ENCODE data around the gene SSR2.

The SSR2 gene

GRCh38 chr1:156021954-156022353 is 1.2 kb upstream of the SSR2 start:
- TF ChIP-seq EZH2phosphoT487 (IDR thresholded peaks at IDR 0.05; ENCODE audit: borderline replicate concordance, low read length) (no peak), CTCF (IDR thresholded peaks at IDR 0.05; ENCODE audit: low read depth, low read length, poor library complexity, severe bottlenecking) (no peak)

GRCh38 chr1:156021093-156021428 is 310 bp upstream of the SSR2 start:
- Histone ChIP-seq H3K36me3 (ENCODE audit: control insufficient read depth, low read length) (peaks cover 33% of the 10 kb centered on the region), H3K4me3 (ENCODE audit: low read length) (peak overlapping the region; percentile 91), H3K27ac (ENCODE audit: low read depth, low read length) (no peak overlapping the region), H3K79me2 (ENCODE audit: control insufficient read depth, low read length) (peaks cover 31% of the 10 kb centered on the region), H3K27me3 (ENCODE audit: control insufficient read depth, low read length) (no peaks in the 10 kb centered on the region), H3K4me2 (ENCODE audit: low read length) (peak overlapping the region; percentile 95), H4K20me1 (ENCODE audit: control insufficient read depth, insufficient read depth, low read depth, low read length) (no peaks in the 10 kb centered on the region), H3F3A (ENCODE audit: control insufficient read depth, insufficient read depth) (no peaks in the 10 kb centered on the region), H3K9me2 (replicated peaks; ENCODE audit: control insufficient read depth, low read length) (no peaks in the 10 kb centered on the region), H3K4me1 (ENCODE audit: control insufficient read depth, low read length) (peaks cover 21% of the 10 kb centered on the region), H3K9me3 (ENCODE audit: control insufficient read depth, insufficient read depth, low read length) (no peaks in the 10 kb centered on the region)
- TF ChIP-seq CTCF (IDR thresholded peaks at IDR 0.05; ENCODE audit: low read depth, low read length, poor library complexity, severe bottlenecking) (no peak), EZH2phosphoT487 (IDR thresholded peaks at IDR 0.05; ENCODE audit: borderline replicate concordance, low read length) (no peak)

More at GRCh38 chr1:156021954-156022353, 1.2 kb upstream of the SSR2 start:
- no peaks in the 10 kb centered on the region for H4K20me1 ChIP-seq (ENCODE audit: control insufficient read depth, insufficient read depth, low read depth, low read length)
- no peaks in the 10 kb centered on the region for H3F3A ChIP-seq (ENCODE audit: control insufficient read depth, insufficient read depth)
- H3K4me2 ChIP-seq (ENCODE audit: low read length) = no peak overlapping the region
- H3K9me2 ChIP-seq (replicated peaks; ENCODE audit: control insufficient read depth, low read length) = no peaks in the 10 kb centered on the region
- no peaks in the 10 kb centered on the region for H3K9me3 ChIP-seq (ENCODE audit: control insufficient read depth, insufficient read depth, low read length)
- H3K36me3 ChIP-seq (ENCODE audit: control insufficient read depth, low read length) = peaks cover 28% of the 10 kb centered on the region
- peaks cover 22% of the 10 kb centered on the region for H3K4me1 ChIP-seq (ENCODE audit: control insufficient read depth, low read length)
- H3K4me3 ChIP-seq (ENCODE audit: low read length) = no peak overlapping the region
- no peak overlapping the region for H3K27ac ChIP-seq (ENCODE audit: low read depth, low read length)
- H3K79me2 ChIP-seq (ENCODE audit: control insufficient read depth, low read length) = peaks cover 31% of the 10 kb centered on the region
- no peaks in the 10 kb centered on the region for H3K27me3 ChIP-seq (ENCODE audit: control insufficient read depth, low read length)

GRCh38 chr1:156019946-156020292 is 832 bp downstream of the SSR2 start:
- Histone ChIP-seq H3F3A (ENCODE audit: control insufficient read depth, insufficient read depth) (no peaks in the 10 kb centered on the region), H3K4me3 (ENCODE audit: low read length) (peak overlapping the region; percentile 91), H3K79me2 (ENCODE audit: control insufficient read depth, low read length) (peaks cover 31% of the 10 kb centered on the region), H4K20me1 (ENCODE audit: control insufficient read depth, insufficient read depth, low read depth, low read length) (no peaks in the 10 kb centered on the region), H3K9me2 (replicated peaks; ENCODE audit: control insufficient read depth, low read length) (no peaks in the 10 kb centered on the region), H3K4me2 (ENCODE audit: low read length) (peak overlapping the region; percentile 95), H3K27ac (ENCODE audit: low read depth, low read length) (no peak overlapping the region), H3K9me3 (ENCODE audit: control insufficient read depth, insufficient read depth, low read length) (no peaks in the 10 kb centered on the region), H3K4me1 (ENCODE audit: control insufficient read depth, low read length) (peaks cover 19% of the 10 kb centered on the region), H3K36me3 (ENCODE audit: control insufficient read depth, low read length) (peaks cover 39% of the 10 kb centered on the region), H3K27me3 (ENCODE audit: control insufficient read depth, low read length) (no peaks in the 10 kb centered on the region)
- no peak for TF ChIP-seq EZH2phosphoT487 (IDR thresholded peaks at IDR 0.05; ENCODE audit: borderline replicate concordance, low read length)
- TF ChIP-seq CTCF (IDR thresholded peaks at IDR 0.05; ENCODE audit: low read depth, low read length, poor library complexity, severe bottlenecking) = no peak

- Histone ChIP-seq H3K27me3 (ENCODE audit: control insufficient read depth, low read length) (no peaks in the 10 kb centered on the region), H3K4me1 (ENCODE audit: control insufficient read depth, low read length) (peaks cover 5% of the 10 kb centered on the region), H3K9me2 (replicated peaks; ENCODE audit: control insufficient read depth, low read length) (no peaks in the 10 kb centered on the region), H3K4me3 (ENCODE audit: low read length) (no peak overlapping the region), H3F3A (ENCODE audit: control insufficient read depth, insufficient read depth) (no peaks in the 10 kb centered on the region), H3K27ac (ENCODE audit: low read depth, low read length) (no peak overlapping the region), H3K79me2 (ENCODE audit: control insufficient read depth, low read length) (peaks cover 18% of the 10 kb centered on the region), H3K4me2 (ENCODE audit: low read length) (no peak overlapping the region), H4K20me1 (ENCODE audit: control insufficient read depth, insufficient read depth, low read depth, low read length) (no peaks in the 10 kb centered on the region), H3K9me3 (ENCODE audit: control insufficient read depth, insufficient read depth, low read length) (no peaks in the 10 kb centered on the region), H3K36me3 (ENCODE audit: control insufficient read depth, low read length) (peaks cover 80% of the 10 kb centered on the region)
- TF ChIP-seq EZH2phosphoT487 (IDR thresholded peaks at IDR 0.05; ENCODE audit: borderline replicate concordance, low read length) (no peak), CTCF (IDR thresholded peaks at IDR 0.05; ENCODE audit: low read depth, low read length, poor library complexity, severe bottlenecking) (no peak)
These were observed 5.9 kb downstream of the SSR2 start for GRCh38 chr1:156014829-156015228.

Data from DOHH2 (cell line).